WTC11 (cell line): ENCODE results near the gene NEURL1.

Source experiments
- AR ChIP-seq: fragments of 250-450 bp; sonication (Bioruptor Pico); IDR thresholded peaks from 2 replicates; pipeline ENCODE4 v1.9.0; 2021; ENCODE audit warnings: mild to moderate bottlenecking
- CBFB ChIP-seq: sonication (generic); formaldehyde crosslinking; IDR thresholded peaks from 2 replicates; pipeline ENCODE4 v1.8.1; 2022; ENCODE audit warnings: mild to moderate bottlenecking, low read depth, missing genetic modification reagents
- CTCF ChIP-seq: fragments of 200-600 bp; IDR thresholded peaks from 2 replicates; pipeline ENCODE4 v1.8.0; 2022; ENCODE audit warnings: antibody characterized with exemption
- ZNF121 ChIP-seq: sonication (generic); formaldehyde crosslinking; IDR thresholded peaks from 2 replicates; pipeline ENCODE4 v1.8.0; 2023; ENCODE audit warnings: missing genetic modification reagents
- TF ChIP-seq, protein P1 (sequence below): sonication (generic); formaldehyde crosslinking; IDR thresholded peaks from 2 replicates; pipeline ENCODE4 v1.8.0; 2022; ENCODE audit warnings: missing genetic modification reagents

DNA sequence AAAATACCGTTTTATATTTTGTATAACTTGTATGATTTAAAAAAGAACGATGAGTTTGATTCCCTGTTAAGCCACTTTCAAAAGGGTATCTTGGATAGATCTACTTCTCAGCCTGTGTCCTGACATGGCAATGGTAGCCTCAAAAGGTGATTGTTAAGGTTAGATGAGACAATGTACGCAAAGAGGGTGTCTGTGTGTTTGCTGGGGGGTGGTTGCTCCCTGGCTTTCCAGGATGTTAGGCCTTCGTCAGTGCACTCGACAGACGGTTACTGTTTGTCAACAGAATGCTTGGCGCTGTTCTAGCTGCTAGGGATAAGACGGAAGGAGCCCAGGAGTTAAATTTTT is 90.3 kb downstream of the NEURL1 start:
- no peak for TF ChIP-seq CBFB (CRISPR knock-in tag)
- TF ChIP-seq CTCF = no peak
- no peak for TF ChIP-seq AR (CRISPR knock-in tag)
- TF ChIP-seq ZNF121 (CRISPR knock-in tag) = no peak
- TF ChIP-seq, protein P1, sequence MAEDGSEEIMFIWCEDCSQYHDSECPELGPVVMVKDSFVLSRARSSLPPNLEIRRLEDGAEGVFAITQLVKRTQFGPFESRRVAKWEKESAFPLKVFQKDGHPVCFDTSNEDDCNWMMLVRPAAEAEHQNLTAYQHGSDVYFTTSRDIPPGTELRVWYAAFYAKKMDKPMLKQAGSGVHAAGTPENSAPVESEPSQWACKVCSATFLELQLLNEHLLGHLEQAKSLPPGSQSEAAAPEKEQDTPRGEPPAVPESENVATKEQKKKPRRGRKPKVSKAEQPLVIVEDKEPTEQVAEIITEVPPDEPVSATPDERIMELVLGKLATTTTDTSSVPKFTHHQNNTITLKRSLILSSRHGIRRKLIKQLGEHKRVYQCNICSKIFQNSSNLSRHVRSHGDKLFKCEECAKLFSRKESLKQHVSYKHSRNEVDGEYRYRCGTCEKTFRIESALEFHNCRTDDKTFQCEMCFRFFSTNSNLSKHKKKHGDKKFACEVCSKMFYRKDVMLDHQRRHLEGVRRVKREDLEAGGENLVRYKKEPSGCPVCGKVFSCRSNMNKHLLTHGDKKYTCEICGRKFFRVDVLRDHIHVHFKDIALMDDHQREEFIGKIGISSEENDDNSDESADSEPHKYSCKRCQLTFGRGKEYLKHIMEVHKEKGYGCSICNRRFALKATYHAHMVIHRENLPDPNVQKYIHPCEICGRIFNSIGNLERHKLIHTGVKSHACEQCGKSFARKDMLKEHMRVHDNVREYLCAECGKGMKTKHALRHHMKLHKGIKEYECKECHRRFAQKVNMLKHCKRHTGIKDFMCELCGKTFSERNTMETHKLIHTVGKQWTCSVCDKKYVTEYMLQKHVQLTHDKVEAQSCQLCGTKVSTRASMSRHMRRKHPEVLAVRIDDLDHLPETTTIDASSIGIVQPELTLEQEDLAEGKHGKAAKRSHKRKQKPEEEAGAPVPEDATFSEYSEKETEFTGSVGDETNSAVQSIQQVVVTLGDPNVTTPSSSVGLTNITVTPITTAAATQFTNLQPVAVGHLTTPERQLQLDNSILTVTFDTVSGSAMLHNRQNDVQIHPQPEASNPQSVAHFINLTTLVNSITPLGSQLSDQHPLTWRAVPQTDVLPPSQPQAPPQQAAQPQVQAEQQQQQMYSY (CRISPR knock-in tag) = no peak
